GM23248 (cell line): Measurements from ENCODE around the gene COL28A1. TPM values are rescaled to one million over a fixed set of nuclear protein-coding genes. Genes with fewer than 3 reads are reported as not detected.
A peak's percentile ranks its signal among the peaks of the same experiment; 100 is the strongest.
"Not testable (repeated sequence)": the region's sequence is repeated elsewhere in the genome, so short reads cannot be mapped to it uniquely, and the experiment has no call there.

ENCODE experiments used
- DNase-seq: peaks from one replicate; pipeline ENCODE4 v3.0.0-alpha.2; 2015
- H2AFZ ChIP-seq: fragments of 200-600 bp; sonication (generic); 2 replicates; pipeline ENCODE4 v1.6.1; 2016; ENCODE audit warnings: antibody characterized with exemption
- H3F3A ChIP-seq: fragments of 200-600 bp; sonication (generic); 2 replicates; pipeline ENCODE4 v1.6.1; 2016; ENCODE audit warnings: mild to moderate bottlenecking, antibody characterized with exemption, mixed run types; ENCODE audit not compliant: insufficient read depth
- H3K27ac ChIP-seq: fragments of 200-600 bp; sonication (generic); 2 replicates; pipeline ENCODE4 v1.5.1; 2016; ENCODE audit warnings: mild to moderate bottlenecking
- H3K27me3 ChIP-seq: fragments of 200-600 bp; sonication (generic); replicated peaks from 2 replicates; pipeline ENCODE4 v1.6.1; 2016; ENCODE audit warnings: mild to moderate bottlenecking; ENCODE audit not compliant: insufficient read depth
- H3K36me3 ChIP-seq: fragments of 200-600 bp; sonication (generic); 2 replicates; pipeline ENCODE4 v1.6.1; 2016; ENCODE audit warnings: low read depth, mild to moderate bottlenecking
- H3K4me1 ChIP-seq: fragments of 200-600 bp; sonication (generic); 2 replicates; pipeline ENCODE4 v1.6.1; 2016; ENCODE audit warnings: mild to moderate bottlenecking; ENCODE audit not compliant: insufficient read depth
- H3K4me2 ChIP-seq: fragments of 200-600 bp; sonication (generic); one replicate; pipeline ENCODE4 v1.6.1; 2016; ENCODE audit warnings: mild to moderate bottlenecking; ENCODE audit not compliant: unreplicated experiment
- H3K4me3 ChIP-seq: fragments of 200-600 bp; sonication (generic); 2 replicates; pipeline ENCODE4 v1.5.1; 2016; ENCODE audit warnings: mild to moderate bottlenecking
- H3K79me2 ChIP-seq: fragments of 200-600 bp; sonication (generic); 2 replicates; pipeline ENCODE4 v1.6.1; 2016; ENCODE audit warnings: mild to moderate bottlenecking; ENCODE audit not compliant: insufficient read depth
- H3K9ac ChIP-seq: fragments of 200-600 bp; sonication (generic); 2 replicates; pipeline ENCODE4 v1.6.1; 2016; ENCODE audit warnings: mild to moderate bottlenecking
- H3K9me2 ChIP-seq: fragments of 200-600 bp; sonication (generic); 2 replicates; pipeline ENCODE4 v1.6.1; 2016; ENCODE audit warnings: mixed run types, mild to moderate bottlenecking, moderate library complexity; ENCODE audit not compliant: insufficient read depth
- H3K9me3 ChIP-seq: fragments of 200-600 bp; sonication (generic); one replicate; pipeline ENCODE4 v1.6.1; 2017; ENCODE audit warnings: low read depth
- H4K20me1 ChIP-seq: fragments of 200-600 bp; sonication (generic); 2 replicates; pipeline ENCODE4 v1.6.0; 2016; ENCODE audit not compliant: insufficient read depth
- EZH2 ChIP-seq: fragments of 200-600 bp; sonication (generic); IDR thresholded peaks from 2 replicates; pipeline ENCODE4 v1.6.1; 2018; ENCODE audit warnings: antibody characterized with exemption, mild to moderate bottlenecking; ENCODE audit not compliant: insufficient read depth, poor library complexity, severe bottlenecking
- EZH2phosphoT487 ChIP-seq: fragments of 200-600 bp; sonication (generic); IDR thresholded peaks from 2 replicates; pipeline ENCODE4 v1.6.1; 2018; ENCODE audit warnings: antibody characterized with exemption, moderate library complexity, mild to moderate bottlenecking, low read depth; ENCODE audit not compliant: insufficient read depth
- WGBS, 2 experiments: methylation state at CpG; one replicate each; pipeline ENCODE4 v1.1.6; 2015 to 2017; ENCODE audit warnings: low lambda C conversion rate in 2 of 2, low coverage in 1 of 2; ENCODE audit errors: missing lambda C conversion rate in 2 of 2; 5-methylcytosine and 5-hydroxymethylcytosine counted together
- in situ Hi-C: fragments of 300-500 bp; cut with MboI; formaldehyde crosslinking; loops from 2 replicates; pipeline ENCODE4 v1.15.0; 2020
- polyA plus RNA-seq: library from polyadenylated mRNA; unstranded; fragments of >200 nt; fragmentation: Nextera tagmentation; extraction: Ambion mirVana; gene quantifications from 2 replicates; pipeline ENCODE4 v1.2.1, GENCODE V29; 2016
- total RNA-seq: library from RNA; depleted of rRNA; stranded (reverse); fragments of >200 nt; shearing (Covaris generic); gene quantifications from 2 replicates; pipeline ENCODE4 v1.2.3, GENCODE V29; 2014

The COL28A1 gene
- total and polyA plus RNA-seq, 2 experiments from 2014 or later = not detected

GRCh38 chr7:7562736-7563135 is 27.1 kb upstream of the COL28A1 start:
- H2AFZ ChIP-seq = no peak overlapping the region
- in situ Hi-C loops = no loop called here
- H3K9ac ChIP-seq = no peak overlapping the region
- H4K20me1 ChIP-seq = no peaks in the 10 kb centered on the region
- 52 to 59% methylated on average over 3 of the region's 3 CpGs for WGBS, 2 experiments
- peak; percentile 52 for DNase-seq
- peaks cover 18% of the 10 kb centered on the region for H3K4me1 ChIP-seq
- H3K4me3 ChIP-seq = no peak overlapping the region
- TF ChIP-seq EZH2 = no peak
- no peak for TF ChIP-seq EZH2phosphoT487
- no peaks in the 10 kb centered on the region for H3K36me3 ChIP-seq
- peaks cover 2% of the 10 kb centered on the region for H3K79me2 ChIP-seq
- H3K9me3 ChIP-seq = peaks cover 3% of the 10 kb centered on the region
- no peaks in the 10 kb centered on the region for H3K27me3 ChIP-seq
- no peaks in the 10 kb centered on the region for H3K9me2 ChIP-seq
- H3F3A ChIP-seq = peaks cover 34% of the 10 kb centered on the region
- H3K4me2 ChIP-seq = no peak overlapping the region
- H3K27ac ChIP-seq = no peak overlapping the region

- H3K27me3 ChIP-seq, H3K36me3 ChIP-seq, H3K9ac ChIP-seq, H3K9me2 ChIP-seq, H3K79me2 ChIP-seq, H3K4me2 ChIP-seq, H3K9me3 ChIP-seq, H3K4me3 ChIP-seq, in situ Hi-C loops, H2AFZ ChIP-seq, H4K20me1 ChIP-seq, H3K27ac ChIP-seq, DNase-seq: not testable (repeated sequence)
- Histone ChIP-seq H3F3A (peaks cover 29% of the 10 kb centered on the region), H3K4me1 (peaks cover 16% of the 10 kb centered on the region)
- 81 to 83% methylated on average over 5 of the region's 5 CpGs for WGBS, 2 experiments
Observed at GRCh38 chr7:7561591-7561990, 25.9 kb upstream of the COL28A1 start.

- no peaks in the 10 kb centered on the region for H4K20me1 ChIP-seq
- peaks cover 25% of the 10 kb centered on the region for H3K4me1 ChIP-seq
- in situ Hi-C loops = loop anchor here (10.0 kb wide), 1 partner anchor 452 kb away; no protein-coding TSS in a partner anchor
- no peaks in the 10 kb centered on the region for H3K36me3 ChIP-seq
- 83 to 85% methylated on average over 5 of the region's 5 CpGs for WGBS, 2 experiments
- no peak overlapping the region for H2AFZ ChIP-seq
- peaks cover 3% of the 10 kb centered on the region for H3K9me3 ChIP-seq
- no peak overlapping the region for H3K27ac ChIP-seq
- H3K4me3 ChIP-seq = no peak overlapping the region
- no peak overlapping the region for H3K9ac ChIP-seq
- no peak for DNase-seq
- no peaks in the 10 kb centered on the region for H3K9me2 ChIP-seq
- H3K79me2 ChIP-seq = no peaks in the 10 kb centered on the region
- peaks cover 20% of the 10 kb centered on the region for H3F3A ChIP-seq
- TF ChIP-seq EZH2 = no peak
- no peak for TF ChIP-seq EZH2phosphoT487
- H3K27me3 ChIP-seq = no peaks in the 10 kb centered on the region
- no peak overlapping the region for H3K4me2 ChIP-seq
Observed at GRCh38 chr7:7557252-7557651, 21.6 kb upstream of the COL28A1 start.

GRCh38 chr7:7556852-7557251 is 21.2 kb upstream of the COL28A1 start:
- no peak overlapping the region for H3K4me2 ChIP-seq
- peaks cover 3% of the 10 kb centered on the region for H3K9me3 ChIP-seq
- WGBS, 2 experiments = 86 to 100% methylated on average over 1 of the region's 1 CpG
- in situ Hi-C loops = loop anchor here (10.0 kb wide), 1 partner anchor 452 kb away; no protein-coding TSS in a partner anchor
- H3K27ac ChIP-seq = no peak overlapping the region
- H3K9me2 ChIP-seq = no peaks in the 10 kb centered on the region
- no peak for TF ChIP-seq EZH2phosphoT487
- TF ChIP-seq EZH2 = no peak
- no peaks in the 10 kb centered on the region for H4K20me1 ChIP-seq
- peaks cover 20% of the 10 kb centered on the region for H3F3A ChIP-seq
- no peak for DNase-seq
- H3K4me1 ChIP-seq = peaks cover 25% of the 10 kb centered on the region
- H2AFZ ChIP-seq = no peak overlapping the region
- H3K36me3 ChIP-seq = no peaks in the 10 kb centered on the region
- no peaks in the 10 kb centered on the region for H3K79me2 ChIP-seq
- no peak overlapping the region for H3K4me3 ChIP-seq
- H3K27me3 ChIP-seq = no peaks in the 10 kb centered on the region
- H3K9ac ChIP-seq = no peak overlapping the region
